ENCODE data around the gene KRT81. TPM values are rescaled to one million over a fixed set of nuclear protein-coding genes. Genes with fewer than 3 reads are reported as not detected.
A peak's percentile ranks its signal among the peaks of the same experiment; 100 is the strongest.

Gene KRT81
- total RNA-seq, 1 experiment from 2014 or later = 2.5 TPM

DNA sequence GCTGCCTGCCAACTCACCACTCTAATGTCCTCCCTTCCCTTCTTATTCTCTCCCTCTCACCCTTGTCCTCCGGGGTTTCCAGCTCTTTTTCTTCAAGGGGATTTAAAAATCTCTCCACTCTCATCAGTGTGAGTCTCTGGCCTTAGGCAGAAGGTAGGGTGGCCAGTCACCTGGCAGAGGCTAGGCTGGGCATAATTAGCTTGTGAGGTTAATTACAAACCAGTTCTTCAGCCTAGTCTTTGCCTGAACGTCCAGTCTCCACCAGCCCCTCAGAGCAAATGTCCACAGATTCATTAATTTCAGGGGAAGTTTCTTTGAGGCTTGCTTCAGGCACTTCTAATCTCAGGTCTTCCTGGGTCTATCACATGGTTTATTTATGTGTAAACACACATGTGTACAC lies 51.6 kb downstream of the KRT81 start:
- Histone ChIP-seq H4K20me1 (ENCODE audit: insufficient read depth) (peaks cover 89% of the 10 kb centered on the region), H3K4me2 (peak overlapping the region; percentile 99), H3F3A (ENCODE audit: insufficient read depth, low read depth) (peaks cover 97% of the 10 kb centered on the region), H2AFZ (no peak overlapping the region), H3K4me3 (no peak overlapping the region; the same call in 1 of the 2 replicates), H3K27me3 (ENCODE audit: insufficient read depth, low read depth) (no peaks in the 10 kb centered on the region), H3K79me2 (ENCODE audit: low read depth) (peaks cover 71% of the 10 kb centered on the region), H3K27ac (peak overlapping the region; percentile 97), H3K36me3 (ENCODE audit: low read depth) (peaks cover 86% of the 10 kb centered on the region), H3K9me3 (ENCODE audit: insufficient read depth, low read depth) (no peaks in the 10 kb centered on the region), H3K9me2 (ENCODE audit: insufficient read depth) (no peaks in the 10 kb centered on the region), H3K4me1 (replicated peaks; ENCODE audit: insufficient read depth) (peaks cover 94% of the 10 kb centered on the region)
- TF ChIP-seq, protein P1, sequence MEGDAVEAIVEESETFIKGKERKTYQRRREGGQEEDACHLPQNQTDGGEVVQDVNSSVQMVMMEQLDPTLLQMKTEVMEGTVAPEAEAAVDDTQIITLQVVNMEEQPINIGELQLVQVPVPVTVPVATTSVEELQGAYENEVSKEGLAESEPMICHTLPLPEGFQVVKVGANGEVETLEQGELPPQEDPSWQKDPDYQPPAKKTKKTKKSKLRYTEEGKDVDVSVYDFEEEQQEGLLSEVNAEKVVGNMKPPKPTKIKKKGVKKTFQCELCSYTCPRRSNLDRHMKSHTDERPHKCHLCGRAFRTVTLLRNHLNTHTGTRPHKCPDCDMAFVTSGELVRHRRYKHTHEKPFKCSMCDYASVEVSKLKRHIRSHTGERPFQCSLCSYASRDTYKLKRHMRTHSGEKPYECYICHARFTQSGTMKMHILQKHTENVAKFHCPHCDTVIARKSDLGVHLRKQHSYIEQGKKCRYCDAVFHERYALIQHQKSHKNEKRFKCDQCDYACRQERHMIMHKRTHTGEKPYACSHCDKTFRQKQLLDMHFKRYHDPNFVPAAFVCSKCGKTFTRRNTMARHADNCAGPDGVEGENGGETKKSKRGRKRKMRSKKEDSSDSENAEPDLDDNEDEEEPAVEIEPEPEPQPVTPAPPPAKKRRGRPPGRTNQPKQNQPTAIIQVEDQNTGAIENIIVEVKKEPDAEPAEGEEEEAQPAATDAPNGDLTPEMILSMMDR (conservative IDR thresholded peaks at IDR 0.05) = no peak
- no peak for TF ChIP-seq EZH2 (IDR thresholded peaks at IDR 0.05; ENCODE audit: low read depth)
- ChIA-PET POLR2A (ENCODE audit: unreplicated experiment) (interaction anchor here (0.5 to 1.2 kb wide), 3 partner anchors 13 to 1000 kb away, joined by 3 to 4 read pairs (median 3); no protein-coding TSS in a partner anchor), CTCF (no interaction called here)
- DNase-seq = peak in 1 of 2 experiments; percentile 29
- intact Hi-C loops (cut with micrococcal nuclease; ENCODE audit: unreplicated experiment) = no loop called here
- no TSS peak for BruUV-seq (replicated peaks)

DNA sequence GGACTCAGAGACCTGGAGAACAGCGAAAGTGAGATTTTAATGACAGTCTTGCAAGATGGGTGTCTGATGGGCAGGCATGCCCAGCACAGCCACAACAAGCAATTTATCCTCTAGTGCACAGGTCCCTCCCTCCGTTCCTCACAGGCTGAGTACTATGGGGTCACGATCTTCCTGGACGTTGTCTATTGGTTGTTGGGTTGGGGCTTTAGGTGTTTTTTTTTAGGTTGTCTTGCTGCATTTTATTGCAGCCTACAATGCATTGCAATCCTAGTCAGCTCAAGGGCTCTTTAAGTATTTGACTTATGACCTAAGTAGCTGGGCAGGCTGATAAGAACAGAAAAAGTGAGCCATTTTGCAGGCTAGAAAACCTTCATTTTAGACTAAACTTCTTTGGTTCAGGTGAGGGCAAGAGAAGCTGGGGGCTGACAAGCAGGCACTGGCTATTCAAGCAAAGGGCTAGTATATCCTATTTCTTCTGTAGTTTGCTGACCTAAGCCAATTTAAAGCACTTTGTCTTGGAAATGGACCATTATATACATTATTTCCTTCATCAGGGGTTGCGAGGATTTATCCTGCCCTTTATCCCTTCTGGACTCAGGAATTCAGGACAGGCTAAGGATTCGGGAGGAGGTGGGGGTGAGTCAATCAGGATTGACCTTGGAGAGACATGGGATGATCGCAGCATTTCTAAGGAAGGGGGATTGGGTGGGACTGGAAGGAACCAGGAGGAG lies 52.3 kb downstream of the KRT81 start:
- ChIA-PET CTCF (no interaction called here), POLR2A (ENCODE audit: unreplicated experiment) (interaction anchor here (0.5 to 1.2 kb wide), 5 partner anchors 14 to 1000 kb away, joined by 3 to 6 read pairs (median 4); no protein-coding TSS in a partner anchor)
- no peaks in the 10 kb centered on the region for H3K27me3 ChIP-seq (ENCODE audit: insufficient read depth, low read depth)
- no peaks in the 10 kb centered on the region for H3K9me3 ChIP-seq (ENCODE audit: insufficient read depth, low read depth)
- peaks cover 72% of the 10 kb centered on the region for H3K79me2 ChIP-seq (ENCODE audit: low read depth)
- DNase-seq = peak in 1 of 2 experiments; percentile 37
- peak overlapping the region; percentile 96; the same call in 1 of the 2 replicates for H3K4me3 ChIP-seq
- intact Hi-C loops (cut with micrococcal nuclease; ENCODE audit: unreplicated experiment) = no loop called here
- H3K4me1 ChIP-seq (replicated peaks; ENCODE audit: insufficient read depth) = peaks cover 87% of the 10 kb centered on the region
- no peaks in the 10 kb centered on the region for H3K9me2 ChIP-seq (ENCODE audit: insufficient read depth)
- BruUV-seq (replicated peaks) = no TSS peak
- H3K4me2 ChIP-seq = peak overlapping the region; percentile 99
- no peak overlapping the region for H2AFZ ChIP-seq
- peaks cover 93% of the 10 kb centered on the region for H4K20me1 ChIP-seq (ENCODE audit: insufficient read depth)
- H3K36me3 ChIP-seq (ENCODE audit: low read depth) = peaks cover 87% of the 10 kb centered on the region
- TF ChIP-seq, protein P1 (conservative IDR thresholded peaks at IDR 0.05) = no peak
- no peak for TF ChIP-seq EZH2 (IDR thresholded peaks at IDR 0.05; ENCODE audit: low read depth)
- H3K27ac ChIP-seq = peak overlapping the region; percentile 97
- H3F3A ChIP-seq (ENCODE audit: insufficient read depth, low read depth) = peaks cover 97% of the 10 kb centered on the region

DNA sequence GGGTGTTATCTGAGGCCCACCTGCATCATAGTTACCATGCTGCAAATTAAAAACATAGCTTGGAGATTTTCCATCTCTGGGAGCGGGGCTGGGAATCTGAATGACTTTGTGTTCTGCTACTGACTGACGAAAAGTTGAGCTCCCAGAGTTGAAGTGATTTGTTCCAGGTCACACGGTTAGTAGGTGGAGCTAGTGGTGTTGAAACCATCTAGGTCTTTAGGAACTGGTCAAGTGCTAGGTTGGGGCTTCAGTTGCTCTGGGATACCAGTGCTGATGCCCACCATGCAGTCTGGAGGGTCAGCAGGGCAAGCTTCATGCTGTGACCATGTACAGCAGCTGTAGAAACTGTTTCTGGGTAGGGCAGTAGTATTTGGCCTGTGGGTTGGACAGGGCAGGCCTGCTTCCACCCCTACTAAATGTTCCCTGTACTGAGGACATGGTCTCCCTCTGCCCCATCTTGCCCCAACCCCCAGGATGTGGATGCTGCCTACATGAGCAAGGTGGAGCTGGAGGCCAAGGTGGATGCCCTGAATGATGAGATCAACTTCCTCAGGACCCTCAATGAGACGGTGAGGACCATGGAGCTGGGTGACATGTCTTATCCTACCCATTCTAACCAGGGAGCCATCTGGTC lies 53.0 kb downstream of the KRT81 start:
- peak in 1 of 2 experiments; percentile 34 for DNase-seq
- POLR2A ChIA-PET (ENCODE audit: unreplicated experiment) = interaction anchor here (0.6 to 1.2 kb wide), 8 partner anchors 14 to 134 kb away, joined by 3 to 10 read pairs (median 5); no protein-coding TSS in a partner anchor
- peaks cover 80% of the 10 kb centered on the region for H3K4me1 ChIP-seq (replicated peaks; ENCODE audit: insufficient read depth)
- H2AFZ ChIP-seq = no peak overlapping the region
- intact Hi-C loops (cut with micrococcal nuclease; ENCODE audit: unreplicated experiment) = no loop called here
- H3K79me2 ChIP-seq (ENCODE audit: low read depth) = peaks cover 80% of the 10 kb centered on the region
- H3K36me3 ChIP-seq (ENCODE audit: low read depth) = peaks cover 82% of the 10 kb centered on the region
- peak overlapping the region; percentile 97 for H3K27ac ChIP-seq
- peaks cover 90% of the 10 kb centered on the region for H3F3A ChIP-seq (ENCODE audit: insufficient read depth, low read depth)
- TF ChIP-seq EZH2 (IDR thresholded peaks at IDR 0.05; ENCODE audit: low read depth) = no peak
- TF ChIP-seq, protein P1 (conservative IDR thresholded peaks at IDR 0.05) = no peak
- peak overlapping the region; percentile 99 for H3K4me2 ChIP-seq
- H3K9me3 ChIP-seq (ENCODE audit: insufficient read depth, low read depth) = no peaks in the 10 kb centered on the region
- H3K9me2 ChIP-seq (ENCODE audit: insufficient read depth) = no peaks in the 10 kb centered on the region
- H3K27me3 ChIP-seq (ENCODE audit: insufficient read depth, low read depth) = no peaks in the 10 kb centered on the region
- CTCF ChIA-PET = interaction anchor here (0.6 kb wide), 1 partner anchor 95 kb away, joined by 4 read pairs; no protein-coding TSS in a partner anchor
- BruUV-seq (replicated peaks) = no TSS peak
- peaks cover 95% of the 10 kb centered on the region for H4K20me1 ChIP-seq (ENCODE audit: insufficient read depth)
- H3K4me3 ChIP-seq = peak overlapping the region; percentile 96; the same call in 1 of the 2 replicates

All from PC-9 (cell line).